Body of pancreas (tissue), 4 donors: Measurements from ENCODE around the gene REEP5. TPM values are rescaled to one million over a fixed set of nuclear protein-coding genes. Genes with fewer than 3 reads are reported as not detected.
"Not testable (repeated sequence)": the region's sequence is repeated elsewhere in the genome, so short reads cannot be mapped to it uniquely, and the experiment has no call there.

ENCODE experiments used
- ATAC-seq: fragments of 150-250 bp; one replicate; pipeline ENCODE4 v1.9.1; 2016
- DNase-seq, 4 donors: peaks; one replicate each; pipeline ENCODE4 v3.0.0-alpha.2; 2019
- H3K27ac ChIP-seq, 4 donors: fragments of 200-600 bp; sonication (generic); 1 replicate in 3 of 4; 2 replicates in 1 of 4; pipeline versions ENCODE4 v1.5.1 to v1.6.1; 2016 to 2019; ENCODE audit warnings: mild to moderate bottlenecking in 1 of 4, mixed read lengths in 1 of 4, moderate library complexity in 1 of 4
- H3K27me3 ChIP-seq, 2 donors: fragments of 200-600 bp; sonication (generic); one replicate each; pipeline ENCODE4 v1.6.0; 2016; ENCODE audit warnings: mild to moderate bottlenecking in 1 of 2
- H3K36me3 ChIP-seq, 2 donors: fragments of 200-600 bp; sonication (generic); replicated peaks in 1 of 2; 2 replicates each; pipeline ENCODE4 v1.5.1; 2016; ENCODE audit warnings: low read depth in 2 of 2; ENCODE audit not compliant: insufficient read depth in 1 of 2
- H3K4me1 ChIP-seq: fragments of 200-600 bp; sonication (generic); one replicate; pipeline ENCODE4 v1.6.0; 2016
- H3K4me3 ChIP-seq, 2 donors: fragments of 200-600 bp; sonication (generic); 1 replicate in 1 of 2; 2 replicates in 1 of 2; pipeline ENCODE4 v1.5.1; 2016 to 2019
- H3K9me3 ChIP-seq, 3 donors: fragments of 200-600 bp; sonication (generic); 1 replicate in 2 of 3; 2 replicates in 1 of 3; pipeline ENCODE4 v1.5.1; 2016
- CTCF ChIP-seq, 7 experiments: fragments of 450-650 bp in 4 of 7; fragments of 200-600 bp in 3 of 7; sonication (generic) in 3 of 7; IDR thresholded peaks; one replicate each; pipeline ENCODE4 v1.5.1; 2016 to 2019; ENCODE audit warnings: antibody characterized with exemption in 7 of 7
- POLR2A ChIP-seq, 3 donors: fragments of 450-650 bp; IDR thresholded peaks; one replicate each; pipeline ENCODE4 v1.6.1; 2016; ENCODE audit warnings: antibody characterized with exemption in 3 of 3, mild to moderate bottlenecking in 2 of 3
- whole genome bisulfite sequencing, 2 donors: methylation state at CpG; one replicate each; pipeline ENCODE4 v1.1.5; 2017; 5-methylcytosine and 5-hydroxymethylcytosine counted together
- intact Hi-C: fragments of 100-400 bp; cut with DNase I; formaldehyde crosslinking; loops from one replicate; pipeline ENCODE4 v1.15.1; 2023
- total RNA-seq, 2 donors: library from RNA; depleted of rRNA; stranded (reverse); fragments of >200 nt; gene quantifications; one replicate each; pipeline ENCODE4 v1.1.0, GENCODE V29; 2016

Gene REEP5
- total RNA-seq, 2 donors from 2014 or later = 52.1 to 53.4 TPM

DNA sequence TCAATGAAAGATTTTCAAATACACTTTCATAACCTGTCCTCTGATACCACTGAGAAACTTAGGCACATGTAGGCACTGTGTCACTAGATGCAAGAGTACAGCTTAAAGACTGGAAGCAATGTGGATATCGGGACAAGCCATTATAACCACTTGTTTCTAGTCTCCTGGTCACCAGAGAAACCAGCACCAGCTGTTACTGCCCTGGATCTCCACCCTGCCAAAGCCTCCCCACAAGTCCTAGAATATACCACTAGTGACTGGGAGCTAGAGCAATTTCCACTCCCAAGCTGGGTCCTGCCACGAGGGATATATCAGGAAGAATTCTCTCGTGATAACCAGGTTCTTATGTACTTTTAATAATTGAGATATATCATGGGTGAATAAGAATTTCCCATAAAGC, 19.5 kb downstream of the REEP5 start:
- no peak for TF ChIP-seq CTCF (IDR thresholded peaks at IDR 0.05)
- no peak for TF ChIP-seq POLR2A (IDR thresholded peaks at IDR 0.05)
- 62 to 64% methylated on average over 3 of the region's 3 CpGs for WGBS, 2 donors
- Histone ChIP-seq H3K9me3 (no peaks in the 10 kb centered on the region), H3K27me3 (no peaks in the 10 kb centered on the region), H3K27ac (no peak overlapping the region), H3K4me3 (no peak overlapping the region), H3K4me1 (peaks cover 8% of the 10 kb centered on the region), H3K36me3 (peaks cover 0 to 16% of the 10 kb centered on the region in 2 donors)
- ATAC-seq = no peak
- intact Hi-C loops = no loop called here
- no peak for DNase-seq

DNA sequence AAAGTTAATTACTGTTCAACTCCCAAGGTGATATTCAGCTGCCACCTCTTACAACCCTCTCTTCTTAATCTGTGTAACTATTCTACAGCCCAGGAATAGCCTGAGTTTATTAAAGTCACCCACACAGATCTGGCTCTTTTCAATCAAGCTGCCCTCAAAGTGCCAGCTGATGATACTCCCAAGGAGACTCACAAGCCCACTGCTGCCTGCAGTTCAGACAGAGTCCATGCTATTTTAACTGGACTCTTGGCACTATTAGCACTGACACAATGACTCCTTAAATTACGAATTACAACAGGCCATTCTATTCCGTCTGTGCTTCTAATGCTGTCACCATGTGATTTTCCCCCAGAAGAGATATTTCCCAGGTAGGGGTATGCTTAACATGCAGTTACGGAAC, 26.3 kb downstream of the REEP5 start:
- no peaks in the 10 kb centered on the region for H3K27me3 ChIP-seq
- ATAC-seq (no peak), DNase-seq (no peak)
- intact Hi-C loops = no loop called here
- H3K36me3 ChIP-seq = peaks cover 0 to 6% of the 10 kb centered on the region in 2 donors
- no peak overlapping the region for H3K4me3 ChIP-seq
- 55 to 70% methylated on average over 3 of the region's 3 CpGs for WGBS, 2 donors
- TF ChIP-seq CTCF (IDR thresholded peaks at IDR 0.05) (no peak), POLR2A (IDR thresholded peaks at IDR 0.05) (no peak)
- H3K9me3 ChIP-seq = no peaks in the 10 kb centered on the region
- peaks cover 24% of the 10 kb centered on the region for H3K4me1 ChIP-seq
- peak overlapping the region in 1 of 4 donors; percentile 2 for H3K27ac ChIP-seq

GRCh38 chr5:112892776-112893175, 29.3 kb downstream of the REEP5 start:
- no peak for DNase-seq

GRCh38 chr5:112892066-112892465, 30.0 kb downstream of the REEP5 start:
- H3K4me3 ChIP-seq, H3K9me3 ChIP-seq, ATAC-seq, DNase-seq, H3K27me3 ChIP-seq, H3K27ac ChIP-seq, intact Hi-C loops, H3K36me3 ChIP-seq: not testable (repeated sequence)
- peaks cover 15% of the 10 kb centered on the region for H3K4me1 ChIP-seq
- WGBS, 2 donors = 76 to 81% methylated on average over 8 of the region's 8 CpGs

More at GRCh38 chr5:112892776-112893175, 29.3 kb downstream of the REEP5 start:
- Histone ChIP-seq H3K4me1 (peaks cover 22% of the 10 kb centered on the region), H3K27me3 (no peaks in the 10 kb centered on the region), H3K9me3 (no peaks in the 10 kb centered on the region), H3K4me3 (no peak overlapping the region), H3K36me3 (no peaks in the 10 kb centered on the region), H3K27ac (no peak overlapping the region)
- ATAC-seq = no peak
- no peak for TF ChIP-seq CTCF (IDR thresholded peaks at IDR 0.05)
- no peak for TF ChIP-seq POLR2A (IDR thresholded peaks at IDR 0.05)
- intact Hi-C loops = no loop called here
- WGBS, 2 donors = 94 to 98% methylated on average over 13 of the region's 13 CpGs

GRCh38 chr5:112886975-112887374, 35.1 kb downstream of the REEP5 start:
- peaks cover 0 to 21% of the 10 kb centered on the region in 2 donors for H3K36me3 ChIP-seq
- ATAC-seq (no peak), DNase-seq (no peak)
- no peak overlapping the region for H3K4me3 ChIP-seq
- intact Hi-C loops = no loop called here
- WGBS, 2 donors = 90 to 94% methylated on average over 4 of the region's 4 CpGs
- H3K27ac ChIP-seq = no peak overlapping the region
- no peaks in the 10 kb centered on the region for H3K27me3 ChIP-seq
- TF ChIP-seq POLR2A (IDR thresholded peaks at IDR 0.05) (no peak), CTCF (IDR thresholded peaks at IDR 0.05) (no peak)
- H3K4me1 ChIP-seq = peaks cover 18% of the 10 kb centered on the region
- H3K9me3 ChIP-seq = no peaks in the 10 kb centered on the region
